K562 (cell line): Measurements from ENCODE around the gene GRIN2D.

Experiments
- CBX8 ChIP-seq: fragments of 200-600 bp; sonication (generic); IDR thresholded peaks from 2 replicates; pipeline ENCODE4 v1.6.1; 2012; ENCODE audit warnings: borderline replicate concordance, mixed run types, low read depth, mild to moderate bottlenecking, moderate library complexity, mixed read lengths, low read length, control low read depth, inconsistent platforms; ENCODE audit not compliant: poor library complexity, severe bottlenecking; ENCODE audit errors: extremely low read depth
- HDAC2 ChIP-seq: fragments of 450-650 bp; IDR thresholded peaks from 2 replicates; pipeline ENCODE4 v1.6.1; 2016; ENCODE audit warnings: mild to moderate bottlenecking
- POLR2A ChIP-seq: fragments of 450-650 bp; conservative IDR thresholded peaks from 2 replicates; pipeline ENCODE4 v1.6.1; 2016
- POLR2AphosphoS5 ChIP-seq: IDR thresholded peaks from 2 replicates; pipeline ENCODE4 v1.6.1; 2011; ENCODE audit warnings: mild to moderate bottlenecking, low read depth, low read length, moderate library complexity; ENCODE audit not compliant: control insufficient read depth, insufficient read depth
- ZSCAN29 ChIP-seq: fragments of 450-650 bp; IDR thresholded peaks from 2 replicates; pipeline ENCODE4 v1.6.1; 2017

GRCh38 chr19:48424694-48425219 lies 31.3 kb downstream of the GRIN2D start:
- TF ChIP-seq HDAC2 (peak; percentile 46; the same call in 1 of the 2 replicates), POLR2A (peak; percentile 28; the same call in 1 of the 2 replicates), POLR2AphosphoS5 (no peak), CBX8 (no peak), ZSCAN29 (no peak)
